Measurements from ENCODE around the gene FLT4.

The FLT4 gene

DNA sequence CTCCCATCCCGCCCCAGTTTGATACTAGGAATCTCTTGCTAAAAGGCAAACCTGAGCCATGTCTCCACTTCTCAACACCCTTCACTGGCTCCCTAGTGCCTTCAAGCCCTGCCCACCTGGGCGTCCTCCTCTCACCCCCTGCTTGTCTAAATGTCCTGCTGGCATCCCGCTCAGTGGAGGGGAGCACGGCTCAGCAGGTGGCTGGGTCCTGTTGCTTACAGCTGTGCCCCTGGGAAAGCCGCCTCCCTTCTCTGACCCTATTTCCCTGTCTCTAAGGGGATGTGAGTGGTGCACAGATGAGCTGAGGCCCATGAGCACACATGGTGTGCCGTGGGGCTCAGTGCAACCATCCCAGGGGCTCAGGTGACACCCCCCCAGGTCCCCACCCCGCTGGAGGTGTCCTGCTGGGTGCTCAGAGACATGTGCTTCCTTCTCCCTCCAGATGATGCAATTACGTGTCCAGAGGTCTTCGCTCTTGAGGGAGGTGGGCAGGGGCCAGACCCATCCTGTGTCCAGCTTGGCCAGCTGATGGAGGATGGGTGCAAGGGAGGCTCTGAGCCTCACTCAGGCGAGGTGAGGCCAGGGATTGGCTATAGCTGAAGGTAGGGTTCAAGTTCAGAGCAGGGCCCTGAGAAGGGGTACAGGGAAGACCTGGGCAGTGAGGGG lies 24.1 kb downstream of the FLT4 start:
- DNase-seq: no peak

GRCh38 chr5:180624587-180624986 lies 24.8 kb downstream of the FLT4 start:
- DNase-seq: no peak

GRCh38 chr5:180623844-180624243 lies 25.6 kb downstream of the FLT4 start:
- DNase-seq: no peak

GRCh38 chr5:180623411-180623834 lies 26.0 kb downstream of the FLT4 start:
- DNase-seq: no peak

- no peak for DNase-seq
Observed at GRCh38 chr5:180622910-180623309, 26.5 kb downstream of the FLT4 start.

GRCh38 chr5:180621311-180621710 lies 28.1 kb downstream of the FLT4 start:
- DNase-seq: no peak

GRCh38 chr5:180620014-180620413 lies 29.4 kb downstream of the FLT4 start:
- no peak for DNase-seq

- no peak for DNase-seq
Observed at GRCh38 chr5:180619563-180619915, 29.9 kb downstream of the FLT4 start.

- peak; percentile 69 for DNase-seq
Observed at GRCh38 chr5:180618829-180619562, 30.4 kb downstream of the FLT4 start.

DNA sequence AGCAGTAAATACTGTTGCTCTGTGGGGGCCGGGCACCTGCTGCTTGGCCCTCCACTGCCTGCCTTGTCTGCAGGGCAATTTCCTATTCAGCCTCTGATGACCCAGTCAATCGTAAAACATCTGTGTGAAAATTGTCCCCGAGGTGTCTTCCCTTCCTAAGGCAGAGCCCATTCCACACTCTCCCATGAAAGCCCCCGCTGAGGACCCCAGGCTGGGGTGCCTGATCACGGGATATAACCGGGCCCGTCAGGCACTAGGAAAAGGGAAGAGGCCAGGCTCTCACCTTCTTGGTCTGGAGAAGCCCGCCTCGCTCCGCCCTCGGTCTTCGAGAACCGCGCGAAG lies 30.9 kb downstream of the FLT4 start:
- DNase-seq: no peak

DNA sequence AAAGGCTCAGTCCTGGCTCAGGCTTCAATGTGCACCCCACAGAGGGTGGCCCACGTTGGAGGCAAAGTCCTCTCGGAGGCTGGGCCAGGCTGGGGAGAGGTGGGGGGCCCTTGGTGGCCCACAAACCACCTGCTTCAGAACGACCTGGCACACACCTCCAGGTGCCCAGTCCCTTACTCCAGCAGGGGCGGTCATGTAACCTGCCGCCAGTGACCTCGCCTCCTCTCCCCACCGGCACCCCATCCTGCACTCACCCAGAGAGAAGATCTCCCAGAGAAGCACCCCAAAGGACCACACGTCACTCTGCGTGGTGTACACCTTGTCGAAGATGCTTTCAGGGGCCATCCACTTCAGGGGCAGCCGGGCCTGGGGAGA lies 35.6 kb downstream of the FLT4 start:
- DNase-seq: no peak

DNA sequence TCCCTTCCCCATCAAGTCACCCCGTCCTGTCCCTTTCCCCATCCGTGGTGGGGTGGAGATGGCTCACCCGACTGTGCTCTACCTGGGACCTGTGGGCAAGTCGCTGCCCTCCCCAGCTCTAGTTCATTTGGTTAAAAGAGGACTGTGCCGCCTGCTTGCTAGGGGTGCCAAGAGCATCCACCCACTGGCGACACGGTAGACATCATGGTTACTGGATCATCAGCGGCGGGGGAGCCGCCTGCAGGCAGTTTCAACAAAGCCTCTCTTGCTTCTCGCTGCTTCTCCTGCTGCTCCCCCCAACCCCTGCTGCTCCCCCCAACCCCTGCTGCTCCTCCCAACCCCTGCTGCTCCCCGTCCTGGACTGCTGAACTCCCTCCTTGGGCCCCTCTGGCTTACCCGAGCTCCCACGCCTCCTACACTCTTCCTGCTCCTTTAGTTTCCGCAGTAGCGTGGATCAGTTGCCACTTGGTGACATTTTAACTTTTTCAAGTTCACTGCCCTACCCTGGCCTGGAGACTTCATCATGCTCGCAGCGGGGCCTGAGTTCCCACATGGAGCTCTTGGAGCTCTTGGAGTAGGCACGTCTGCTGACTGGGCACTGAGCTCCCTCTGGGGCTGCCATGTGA lies 36.1 kb downstream of the FLT4 start:
- no peak for DNase-seq

DNA sequence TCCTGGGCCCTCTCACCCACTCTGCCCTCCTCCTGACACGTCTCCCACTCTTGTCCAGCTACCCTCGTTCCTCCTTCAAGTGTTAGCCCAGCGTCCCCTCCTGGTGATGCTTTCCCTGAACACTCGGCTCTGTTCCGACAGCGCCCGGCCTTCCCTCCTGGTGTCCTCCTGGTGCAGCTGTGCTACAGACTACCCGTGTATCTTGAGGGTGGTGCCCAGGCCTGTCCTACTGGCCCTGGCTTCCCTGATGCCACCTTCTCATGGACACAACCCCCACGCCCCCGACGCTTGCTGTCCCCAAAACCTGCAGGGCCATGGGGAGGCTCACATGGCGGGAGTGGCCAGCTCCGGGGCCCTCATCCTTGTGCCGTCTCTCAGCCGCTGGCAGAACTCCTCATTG lies 36.7 kb downstream of the FLT4 start:
- no peak for DNase-seq

- DNase-seq: no peak
Observed at GRCh38 chr5:180611140-180611850, 38.1 kb downstream of the FLT4 start.

DNA sequence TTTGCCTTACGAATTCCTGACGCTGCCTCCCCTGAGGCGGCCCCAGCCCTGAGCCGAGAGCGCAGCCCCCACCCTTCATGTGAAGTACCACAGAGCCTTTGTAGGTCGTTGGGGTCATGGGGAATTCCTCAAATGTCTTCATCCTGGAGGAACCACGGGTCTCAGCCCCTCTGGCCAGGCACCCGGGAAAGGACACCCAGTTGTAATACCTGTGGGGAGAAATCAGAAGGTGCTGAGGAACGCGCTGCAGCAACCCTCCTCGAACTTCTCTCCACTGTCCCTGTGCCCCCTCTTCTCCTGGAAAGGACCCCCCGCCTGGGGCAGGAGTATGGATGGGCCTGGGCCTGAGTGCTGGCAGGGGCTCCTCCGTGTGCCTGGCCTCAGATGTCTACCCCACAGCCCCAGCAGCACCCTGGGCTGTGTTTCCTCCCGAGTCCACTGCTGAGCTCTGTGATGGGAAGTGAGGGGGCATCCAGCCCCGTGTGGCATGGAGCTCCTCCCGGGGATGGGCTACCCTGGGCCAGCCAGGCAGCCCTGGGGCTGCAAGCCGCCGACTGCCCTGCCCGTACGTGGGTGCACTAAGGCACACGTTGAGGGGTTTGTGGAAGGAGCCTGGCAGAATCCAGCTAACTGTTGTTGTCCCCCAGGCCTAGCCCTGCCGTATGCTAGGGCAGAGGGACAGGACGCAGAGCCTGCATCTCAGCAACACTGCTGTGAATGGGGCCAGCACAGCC lies 39.4 kb downstream of the FLT4 start:
- no peak for DNase-seq

DNA sequence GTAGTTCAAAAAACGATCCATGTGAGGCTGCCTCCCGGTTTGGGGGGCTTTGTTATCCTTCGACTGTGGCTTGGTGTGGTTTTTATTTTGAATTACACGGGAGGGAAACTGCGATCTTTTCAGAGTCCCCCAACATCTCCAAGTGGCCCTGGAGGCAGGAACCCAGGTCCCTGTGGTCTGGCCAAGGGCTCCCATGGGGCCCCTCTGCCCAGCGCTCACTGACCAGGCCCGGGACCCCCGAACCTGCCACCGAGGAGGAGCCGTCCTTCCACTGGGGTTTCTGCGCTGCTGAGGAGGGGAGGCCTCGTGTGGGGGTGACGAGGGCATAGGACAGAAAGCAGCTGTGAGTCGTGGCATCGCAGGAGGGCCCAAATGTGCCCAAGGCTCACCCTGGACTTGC lies 40.0 kb downstream of the FLT4 start:
- no peak for DNase-seq

GRCh38 chr5:180608572-180609310 lies 40.7 kb downstream of the FLT4 start:
- no peak for DNase-seq

- DNase-seq: no peak
Observed at GRCh38 chr5:180607861-180608571, 41.4 kb downstream of the FLT4 start.

DNA sequence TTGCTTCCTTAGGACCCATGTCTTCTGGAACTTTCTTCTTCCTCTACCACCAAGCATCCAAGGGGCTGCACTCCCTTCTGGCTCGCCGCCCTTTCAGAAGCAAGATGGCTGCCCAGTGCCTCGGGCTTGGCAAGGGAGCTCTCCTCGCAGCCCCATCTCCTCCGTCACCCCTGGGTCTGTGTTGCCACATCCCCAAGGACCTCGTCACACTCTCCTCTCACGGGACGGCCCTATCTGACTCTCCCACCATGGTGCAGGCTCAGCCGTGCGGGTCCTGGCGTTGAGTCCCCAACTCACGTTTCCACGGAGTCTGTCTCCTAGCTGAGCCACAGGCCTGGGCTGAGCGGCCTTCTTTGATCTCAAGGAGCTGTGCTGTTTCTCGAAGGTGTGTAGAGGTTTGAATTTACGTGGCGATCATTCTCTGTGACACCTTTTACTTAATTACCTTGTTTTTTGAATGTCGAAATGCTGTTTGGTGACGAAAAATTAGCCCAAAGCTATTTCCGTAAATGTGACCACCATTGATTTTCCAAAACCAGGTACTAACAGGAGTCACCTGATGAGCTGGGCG lies 43.1 kb downstream of the FLT4 start:
- DNase-seq: no peak

GRCh38 chr5:180605554-180606214 lies 43.7 kb downstream of the FLT4 start:
- peak; percentile 79 for DNase-seq

GRCh38 chr5:180604271-180604670 lies 45.1 kb downstream of the FLT4 start:
- no peak for DNase-seq

Data from stimulated activated CD4-positive, alpha-beta T cell treated with anti-CD3 and anti-CD28 coated beads, Interleukin-15, amount 100 ng/mL, for 24 hours (primary cell).